IPS-18c (cell line): Measurements from ENCODE around the gene ITGA1.
"Not testable (repeated sequence)": the region's sequence is repeated elsewhere in the genome, so short reads cannot be mapped to it uniquely, and the experiment has no call there.

Experiments used
- H3K4me3 ChIP-seq: 2 replicates; pipeline ENCODE4 v1.7.0; 2013; ENCODE audit warnings: low read depth, mild to moderate bottlenecking, low read length, moderate library complexity; ENCODE audit not compliant: insufficient read depth
- H3K9me3 ChIP-seq: one replicate; pipeline ENCODE4 v1.6.1; 2013; ENCODE audit warnings: mild to moderate bottlenecking, low read length, moderate library complexity; ENCODE audit not compliant: control insufficient read depth, insufficient read depth

Gene ITGA1

GRCh38 chr5:52864884-52865283 is 77.2 kb downstream of the ITGA1 start:
- Histone ChIP-seq H3K4me3 (no peak overlapping the region), H3K9me3 (no peaks in the 10 kb centered on the region)

- H3K9me3 ChIP-seq, H3K4me3 ChIP-seq: not testable (repeated sequence)
Measured at GRCh38 chr5:52865991-52866390, 78.3 kb downstream of the ITGA1 start.

GRCh38 chr5:52867809-52868208 is 80.1 kb downstream of the ITGA1 start:
- no peak overlapping the region for H3K4me3 ChIP-seq

GRCh38 chr5:52868417-52868816 is 80.7 kb downstream of the ITGA1 start:
- Histone ChIP-seq H3K9me3 (no peaks in the 10 kb centered on the region), H3K4me3 (no peak overlapping the region)

More at GRCh38 chr5:52867809-52868208, 80.1 kb downstream of the ITGA1 start:
- no peaks in the 10 kb centered on the region for H3K9me3 ChIP-seq

DNA sequence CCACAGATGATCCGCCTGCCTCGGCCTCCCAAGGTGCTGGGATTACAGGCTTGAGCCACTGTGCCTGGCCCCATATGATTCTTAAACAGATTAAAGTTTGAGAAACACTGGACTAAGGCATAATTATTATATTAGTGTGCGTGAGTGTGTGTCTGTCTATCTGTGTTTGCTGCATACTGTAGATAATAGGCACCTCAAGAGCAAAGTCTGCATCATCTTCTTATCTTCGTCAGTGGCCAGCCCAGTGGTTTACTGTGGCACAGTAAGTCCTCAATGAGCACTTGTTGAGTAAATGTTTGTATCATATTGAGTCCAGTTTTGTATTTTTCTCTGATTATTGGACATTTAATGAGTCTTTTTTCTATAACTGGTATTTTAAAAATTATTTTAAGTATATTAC is 81.7 kb downstream of the ITGA1 start:
- no peaks in the 10 kb centered on the region for H3K9me3 ChIP-seq
- no peak overlapping the region for H3K4me3 ChIP-seq

DNA sequence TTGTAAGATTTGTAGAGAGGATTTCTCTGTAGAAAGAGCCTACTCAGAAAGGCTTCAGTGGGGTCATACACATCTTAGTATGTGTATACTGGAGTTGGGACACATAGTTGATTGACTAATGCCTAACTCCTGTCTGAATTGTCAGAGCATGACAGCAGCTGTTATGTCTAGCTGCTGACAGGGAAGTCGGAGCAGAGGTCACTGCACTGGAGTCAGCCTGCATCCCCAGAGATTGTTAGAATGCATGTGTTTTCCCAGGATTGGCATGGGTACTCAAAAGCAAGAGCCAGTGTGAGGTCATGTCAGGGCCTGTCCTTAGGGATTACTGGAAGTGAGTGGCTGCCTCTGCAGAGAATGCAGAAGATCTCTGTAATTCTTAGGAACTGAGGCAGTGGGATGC is 82.7 kb downstream of the ITGA1 start:
- H3K9me3 ChIP-seq = no peaks in the 10 kb centered on the region
- H3K4me3 ChIP-seq = no peak overlapping the region

DNA sequence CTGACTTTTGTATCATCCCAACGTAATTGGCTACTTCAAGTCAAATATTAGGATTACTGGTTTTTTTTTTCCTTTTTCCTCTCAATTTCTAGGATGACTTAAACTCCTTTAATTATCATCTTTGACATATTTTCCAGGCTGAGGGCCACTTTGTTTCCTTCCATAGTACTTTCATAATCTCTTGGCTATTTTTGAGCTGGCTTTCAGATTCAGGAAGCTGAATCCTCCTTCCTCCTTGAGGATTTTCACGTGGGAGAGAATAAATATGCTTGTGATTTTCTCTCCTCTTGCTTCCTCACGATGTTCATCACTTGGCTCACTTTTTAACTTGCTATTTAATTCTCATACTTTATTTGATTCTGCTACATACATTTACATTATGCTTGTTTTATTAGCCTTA is 88.1 kb downstream of the ITGA1 start:
- Histone ChIP-seq H3K4me3 (no peak overlapping the region), H3K9me3 (peaks cover 2% of the 10 kb centered on the region)

DNA sequence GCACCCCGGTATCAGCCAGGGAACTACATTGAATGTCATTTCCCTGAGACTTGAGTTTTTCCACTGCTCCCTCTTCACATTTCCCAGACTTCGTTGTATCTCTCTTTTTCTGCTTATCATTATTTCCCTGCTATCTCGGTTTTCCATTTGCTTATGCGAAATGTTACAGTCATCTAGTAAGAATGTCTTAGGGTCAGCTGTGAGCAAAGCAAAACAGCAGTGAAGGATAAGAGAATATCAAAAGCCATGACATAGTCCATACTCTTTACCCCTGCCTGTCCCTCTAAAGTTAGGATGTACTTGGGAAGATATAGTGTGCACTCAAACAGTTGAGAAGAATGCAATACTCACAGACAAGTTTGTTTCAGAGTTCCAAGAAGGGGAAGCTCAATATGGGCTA is 88.7 kb downstream of the ITGA1 start:
- peaks cover 2% of the 10 kb centered on the region for H3K9me3 ChIP-seq
- no peak overlapping the region for H3K4me3 ChIP-seq

- Histone ChIP-seq H3K4me3 (no peak overlapping the region), H3K9me3 (peaks cover 2% of the 10 kb centered on the region)
Measured at GRCh38 chr5:52878656-52879055, 90.9 kb downstream of the ITGA1 start.

DNA sequence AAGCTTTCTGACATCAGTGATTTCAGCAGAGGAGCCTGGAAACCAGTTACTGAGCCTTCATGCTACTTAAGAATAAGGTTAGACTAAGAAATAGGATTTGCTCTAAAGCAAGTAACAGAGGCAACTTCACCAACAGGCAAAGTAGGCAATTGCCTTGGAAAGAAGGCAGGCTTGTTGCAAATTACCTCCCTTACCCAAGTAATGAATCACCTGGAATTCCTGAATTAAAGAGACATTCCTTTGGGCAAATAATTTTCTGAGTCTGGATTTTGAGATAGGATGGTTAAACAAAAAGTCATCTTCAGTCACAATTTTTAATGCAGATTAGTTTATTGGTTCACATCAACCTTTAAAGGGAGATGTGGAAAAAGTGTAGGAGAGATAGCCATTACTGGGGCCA is 92.8 kb downstream of the ITGA1 start:
- no peak overlapping the region for H3K4me3 ChIP-seq
- peaks cover 2% of the 10 kb centered on the region for H3K9me3 ChIP-seq

- H3K9me3 ChIP-seq = peaks cover 2% of the 10 kb centered on the region
- no peak overlapping the region for H3K4me3 ChIP-seq
Measured at GRCh38 chr5:52881468-52881867, 93.8 kb downstream of the ITGA1 start.

DNA sequence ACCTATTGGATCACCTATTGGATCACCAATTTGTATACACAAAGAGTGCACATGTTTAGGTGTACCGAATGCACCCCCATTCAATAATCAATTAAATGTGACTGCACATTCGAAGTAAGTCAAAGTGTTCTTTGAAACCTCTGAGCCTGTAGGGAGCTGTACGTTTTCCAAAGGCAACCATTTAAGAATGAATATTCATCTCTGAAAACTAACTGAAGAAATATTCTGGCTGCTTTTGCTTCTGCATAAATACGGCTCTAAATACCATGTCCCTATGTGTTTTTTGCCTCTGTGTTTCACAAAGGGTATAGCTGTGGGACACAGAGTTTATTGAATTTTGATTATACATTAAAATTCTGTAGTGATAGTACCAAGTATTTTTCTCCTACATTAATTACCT is 95.4 kb downstream of the ITGA1 start:
- Histone ChIP-seq H3K4me3 (no peak overlapping the region), H3K9me3 (no peaks in the 10 kb centered on the region)

- Histone ChIP-seq H3K4me3 (no peak overlapping the region), H3K9me3 (no peaks in the 10 kb centered on the region)
Measured at GRCh38 chr5:52884453-52884852, 96.7 kb downstream of the ITGA1 start.

DNA sequence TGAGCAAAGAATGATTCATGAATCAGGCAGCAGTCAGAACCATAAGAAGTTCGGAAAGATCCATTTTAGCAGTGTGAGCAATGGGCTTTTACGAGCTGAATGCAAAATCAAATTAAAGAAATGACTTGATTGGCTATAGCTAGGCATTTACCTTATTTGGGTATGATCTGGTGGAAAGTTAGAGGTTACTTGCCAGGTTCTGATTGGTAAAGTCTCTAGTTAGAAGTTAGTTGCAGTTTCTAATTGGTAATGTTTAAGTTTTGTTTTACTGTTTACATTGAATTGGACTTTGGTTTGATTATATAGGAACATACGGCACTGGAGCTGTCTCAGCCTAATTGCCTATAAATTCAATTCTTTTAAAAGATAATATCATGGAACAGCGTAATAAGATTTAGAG is 97.9 kb downstream of the ITGA1 start:
- Histone ChIP-seq H3K4me3 (no peak overlapping the region), H3K9me3 (no peaks in the 10 kb centered on the region)

GRCh38 chr5:52886206-52886605 is 98.5 kb downstream of the ITGA1 start:
- Histone ChIP-seq H3K4me3 (no peak overlapping the region), H3K9me3 (no peaks in the 10 kb centered on the region)

DNA sequence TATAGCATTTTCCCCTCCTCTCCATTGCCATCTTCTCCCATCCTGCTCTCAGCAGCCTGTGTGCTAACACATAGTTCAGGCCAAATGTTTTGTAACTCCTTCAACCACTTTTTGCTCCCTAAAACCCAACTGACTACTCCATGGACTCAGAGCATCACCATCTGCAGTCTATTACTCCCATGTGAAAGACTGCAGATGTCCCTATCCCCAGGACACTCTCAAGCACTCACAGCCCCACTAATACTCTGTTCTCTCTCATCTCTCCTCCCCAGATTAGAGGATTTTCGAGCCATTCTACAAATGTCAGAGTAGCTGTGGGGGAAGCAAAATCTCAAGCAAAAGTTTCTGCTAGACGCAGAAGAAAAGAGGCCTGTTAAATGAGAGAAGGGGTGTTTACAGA is 99.3 kb downstream of the ITGA1 start:
- H3K9me3 ChIP-seq = no peaks in the 10 kb centered on the region
- no peak overlapping the region for H3K4me3 ChIP-seq

DNA sequence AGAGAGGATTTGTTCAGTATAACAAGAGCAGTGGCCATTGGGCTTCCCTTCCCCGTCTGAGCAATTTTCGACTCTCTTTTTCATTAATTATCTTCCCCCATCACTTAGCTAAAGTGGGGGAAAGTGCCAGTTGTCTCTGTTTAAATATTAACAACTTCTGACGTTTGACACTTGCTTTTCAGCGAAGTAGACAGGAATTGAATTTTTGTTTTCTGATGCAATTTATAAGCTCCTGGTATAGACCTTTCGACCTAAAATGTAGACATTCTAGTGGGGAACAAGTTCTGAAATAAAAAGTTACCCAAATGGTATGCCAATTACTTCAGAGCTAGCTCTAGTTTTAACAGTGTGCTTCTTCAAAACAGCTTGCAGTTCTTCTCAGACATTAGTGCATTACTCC is 100.6 kb downstream of the ITGA1 start:
- no peaks in the 10 kb centered on the region for H3K9me3 ChIP-seq
- no peak overlapping the region for H3K4me3 ChIP-seq

- Histone ChIP-seq H3K4me3 (no peak overlapping the region), H3K9me3 (no peaks in the 10 kb centered on the region)
Measured at GRCh38 chr5:52892242-52892878, 104.6 kb downstream of the ITGA1 start.

GRCh38 chr5:52893105-52893504 is 105.4 kb downstream of the ITGA1 start:
- Histone ChIP-seq H3K9me3 (no peaks in the 10 kb centered on the region), H3K4me3 (no peak overlapping the region)
